Measurements from ENCODE around the gene CDK11B. TPM values are rescaled to one million over a fixed set of nuclear protein-coding genes. Genes with fewer than 3 reads are reported as not detected.
"Not testable (repeated sequence)": the region's sequence is repeated elsewhere in the genome, so short reads cannot be mapped to it uniquely, and the experiment has no call there.

CDK11B gene
- total and polyA plus RNA-seq, 2 donors (not counting 1 experiment from before 2014, with no cell fraction given), result 14.1 to 36.3 TPM

- POLR2A ChIA-PET, result not testable (repeated sequence)
- H3K27ac ChIP-seq (ENCODE audit: low read length in 2 of 2), result peak overlapping the region in 1 of 2 donors; percentile 16
Measured at GRCh38 chr1:1662830-1663560, 4.2 kb upstream of the CDK11B start.

GRCh38 chr1:1662392-1662791, 3.6 kb upstream of the CDK11B start:
- H3K27me3 Mint-ChIP-seq; intact Hi-C loops (cut with micrococcal nuclease); POLR2A ChIA-PET; H3K9ac ChIP-seq (ENCODE audit: low read length); DNase-seq; H3K9me3 Mint-ChIP-seq (ENCODE audit: insufficient read depth); H3K4me1 ChIP-seq (ENCODE audit: control insufficient read depth in 2 of 2, insufficient read depth in 2 of 2, low read length in 2 of 2); H3K9me3 ChIP-seq (ENCODE audit: control extremely low read depth in 1 of 3, control insufficient read depth in 2 of 3, insufficient read depth in 1 of 3, low read length in 2 of 3); H3K4me3 Mint-ChIP-seq; H4K20me1 ChIP-seq (ENCODE audit: control insufficient read depth, insufficient read depth, low read length, poor library complexity, severe bottlenecking); H3K27me3 ChIP-seq (replicated peaks in 1 of 4; ENCODE audit: control extremely low read depth in 1 of 4, control insufficient read depth in 3 of 4, insufficient read depth in 4 of 4, low read length in 3 of 4); H2AFZ ChIP-seq (ENCODE audit: insufficient read depth, low read depth, low read length, poor library complexity, severe bottlenecking); H3K4me3 ChIP-seq (ENCODE audit: control extremely low read depth in 1 of 5, extremely low read depth in 1 of 5, insufficient read depth in 1 of 5, low read depth in 2 of 5, low read length in 4 of 5); H3K4me1 Mint-ChIP-seq; H3K27ac ChIP-seq (ENCODE audit: low read length in 2 of 2); ATAC-seq (ENCODE audit: low read depth); H3K27ac Mint-ChIP-seq; H3K4me2 ChIP-seq (replicated peaks; ENCODE audit: low read depth, low read length, poor library complexity, severe bottlenecking): not testable (repeated sequence)
- peaks cover 0 to 19% of the 10 kb centered on the region in 2 experiments for H3K36me3 ChIP-seq (replicated peaks in 1 of 2; ENCODE audit: control extremely low read depth in 1 of 2, control insufficient read depth in 1 of 2, extremely low read depth in 1 of 2, insufficient read depth in 2 of 2, low read length in 1 of 2)
- WGBS (ENCODE audit: insufficient coverage), result 100% methylated on average over 2 of the region's 9 CpGs
- CTCF ChIA-PET, result interaction anchor here (0.8 kb wide), 1 partner anchor 247 kb away, joined by 3 read pairs; no protein-coding TSS in a partner anchor
- peaks cover 12% of the 10 kb centered on the region for H3K79me2 ChIP-seq (ENCODE audit: control insufficient read depth, insufficient read depth, low read length)

More at GRCh38 chr1:1662830-1663560, 4.2 kb upstream of the CDK11B start:
- H3K4me3 Mint-ChIP-seq; ATAC-seq (ENCODE audit: low read depth); intact Hi-C loops (cut with micrococcal nuclease); H3K9ac ChIP-seq (ENCODE audit: low read length); DNase-seq; H3K27me3 ChIP-seq (replicated peaks in 1 of 4; ENCODE audit: control extremely low read depth in 1 of 4, control insufficient read depth in 3 of 4, insufficient read depth in 4 of 4, low read length in 3 of 4); H2AFZ ChIP-seq (ENCODE audit: insufficient read depth, low read depth, low read length, poor library complexity, severe bottlenecking); H3K27me3 Mint-ChIP-seq; H3K4me2 ChIP-seq (replicated peaks; ENCODE audit: low read depth, low read length, poor library complexity, severe bottlenecking); H3K4me3 ChIP-seq (ENCODE audit: control extremely low read depth in 1 of 5, extremely low read depth in 1 of 5, insufficient read depth in 1 of 5, low read depth in 2 of 5, low read length in 4 of 5); H3K4me1 Mint-ChIP-seq; H3K4me1 ChIP-seq (ENCODE audit: control insufficient read depth in 2 of 2, insufficient read depth in 2 of 2, low read length in 2 of 2); H3K9me3 ChIP-seq (ENCODE audit: control extremely low read depth in 1 of 3, control insufficient read depth in 2 of 3, insufficient read depth in 1 of 3, low read length in 2 of 3); H4K20me1 ChIP-seq (ENCODE audit: control insufficient read depth, insufficient read depth, low read length, poor library complexity, severe bottlenecking); H3K9me3 Mint-ChIP-seq (ENCODE audit: insufficient read depth): not testable (repeated sequence)
- CTCF ChIA-PET, result interaction anchor here (0.8 kb wide), 1 partner anchor 246 kb away, joined by 3 read pairs; no protein-coding TSS in a partner anchor
- Histone ChIP-seq H3K79me2 (ENCODE audit: control insufficient read depth, insufficient read depth, low read length) (peaks cover 12% of the 10 kb centered on the region), H3K36me3 (replicated peaks in 1 of 2; ENCODE audit: control extremely low read depth in 1 of 2, control insufficient read depth in 1 of 2, extremely low read depth in 1 of 2, insufficient read depth in 2 of 2, low read length in 1 of 2) (peaks cover 0 to 23% of the 10 kb centered on the region in 2 experiments)
- peak overlapping the region; percentile 72 for H3K27ac Mint-ChIP-seq
- WGBS (ENCODE audit: insufficient coverage), result 82% methylated on average over 9 of the region's 15 CpGs

GRCh38 chr1:1648265-1648664, 10.5 kb downstream of the CDK11B start:
- WGBS (ENCODE audit: insufficient coverage), result 97% methylated on average over 10 of the region's 11 CpGs

More at GRCh38 chr1:1648265-1648664, 10.5 kb downstream of the CDK11B start:
- H3K27me3 Mint-ChIP-seq; H3K4me3 ChIP-seq (ENCODE audit: control extremely low read depth in 1 of 5, extremely low read depth in 1 of 5, insufficient read depth in 1 of 5, low read depth in 2 of 5, low read length in 4 of 5); H3K4me2 ChIP-seq (replicated peaks; ENCODE audit: low read depth, low read length, poor library complexity, severe bottlenecking); H4K20me1 ChIP-seq (ENCODE audit: control insufficient read depth, insufficient read depth, low read length, poor library complexity, severe bottlenecking); H3K27ac ChIP-seq (ENCODE audit: low read length in 2 of 2); H3K9ac ChIP-seq (ENCODE audit: low read length); H3K4me3 Mint-ChIP-seq; POLR2A ChIA-PET; H3K9me3 ChIP-seq (ENCODE audit: control extremely low read depth in 1 of 3, control insufficient read depth in 2 of 3, insufficient read depth in 1 of 3, low read length in 2 of 3); H3K79me2 ChIP-seq (ENCODE audit: control insufficient read depth, insufficient read depth, low read length); H3K4me1 Mint-ChIP-seq; DNase-seq; H3K27ac Mint-ChIP-seq; H3K9me3 Mint-ChIP-seq (ENCODE audit: insufficient read depth); intact Hi-C loops (cut with micrococcal nuclease); H3K4me1 ChIP-seq (ENCODE audit: control insufficient read depth in 2 of 2, insufficient read depth in 2 of 2, low read length in 2 of 2); H3K27me3 ChIP-seq (replicated peaks in 1 of 4; ENCODE audit: control extremely low read depth in 1 of 4, control insufficient read depth in 3 of 4, insufficient read depth in 4 of 4, low read length in 3 of 4); ATAC-seq (ENCODE audit: low read depth); CTCF ChIA-PET; H2AFZ ChIP-seq (ENCODE audit: insufficient read depth, low read depth, low read length, poor library complexity, severe bottlenecking): not testable (repeated sequence)
- peaks cover 4 to 38% of the 10 kb centered on the region in 2 experiments for H3K36me3 ChIP-seq (replicated peaks in 1 of 2; ENCODE audit: control extremely low read depth in 1 of 2, control insufficient read depth in 1 of 2, extremely low read depth in 1 of 2, insufficient read depth in 2 of 2, low read length in 1 of 2)

Measured in B cell (primary cell).